ENCODE measurements around the gene NRXN3. TPM values are rescaled to one million over a fixed set of nuclear protein-coding genes. Genes with fewer than 3 reads are reported as not detected.

Gene NRXN3
- total RNA-seq, 1 experiment from 2014 or later: 0.11 TPM

DNA sequence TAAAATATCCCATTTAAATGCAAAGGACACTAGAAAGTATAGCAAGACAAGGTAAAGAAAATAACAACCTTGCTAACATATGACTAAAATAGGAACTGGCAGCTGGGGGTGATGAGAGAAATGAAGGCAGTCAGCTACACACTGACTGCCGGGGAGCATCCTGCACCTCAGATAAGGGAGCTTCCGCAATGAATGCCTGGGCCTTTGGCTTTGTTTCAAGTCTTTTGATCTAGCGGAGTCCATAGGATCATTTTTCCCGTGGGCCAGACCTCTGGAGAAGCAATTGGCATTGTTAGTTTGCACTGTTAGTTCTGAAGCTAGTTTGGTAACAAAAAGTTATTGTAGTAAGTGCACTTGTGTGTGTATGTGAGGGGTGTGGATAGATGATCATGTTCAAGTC lies 1401.2 kb downstream of the NRXN3 start:
- DNase-seq (ENCODE audit: low read depth): no peak

DNA sequence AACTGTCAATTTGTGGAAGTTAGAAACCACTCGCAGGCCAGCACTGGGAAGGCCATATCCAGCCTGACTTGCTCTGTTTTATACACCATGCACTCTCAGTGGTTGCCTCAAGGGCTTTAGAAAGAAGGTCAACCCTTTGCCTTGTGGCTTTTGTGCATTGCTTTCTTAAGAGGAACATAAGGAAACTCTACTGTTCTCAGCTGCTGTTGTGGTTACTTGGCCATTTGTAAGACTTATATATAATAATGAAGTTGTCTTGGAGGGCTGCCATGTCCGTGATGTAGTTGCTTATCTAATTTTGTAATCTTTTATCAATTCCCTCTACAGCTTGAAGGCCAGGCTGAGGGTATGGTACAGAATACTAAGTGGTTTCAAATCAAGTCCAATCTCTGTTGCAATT lies 1403.3 kb downstream of the NRXN3 start:
- DNase-seq (ENCODE audit: low read depth): no peak

DNA sequence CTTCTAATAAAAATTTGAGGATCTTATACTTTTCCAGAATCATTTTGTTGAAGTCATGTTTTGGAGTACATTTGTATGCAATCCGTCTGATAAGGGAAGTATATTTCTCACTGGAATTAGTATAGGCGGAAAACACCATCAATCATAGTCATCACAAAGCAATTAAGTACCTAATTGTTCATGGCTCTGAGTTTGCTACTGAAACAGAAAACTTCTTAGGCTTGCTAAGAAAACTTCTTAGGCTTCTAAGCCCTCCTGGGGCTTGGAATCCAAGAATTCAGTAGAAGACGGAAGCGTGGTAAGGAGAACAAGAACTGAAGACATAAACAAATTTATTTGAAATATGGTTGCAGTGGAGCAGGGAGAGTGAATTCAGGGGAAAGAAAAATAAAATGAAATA lies 1404.9 kb downstream of the NRXN3 start:
- no peak for DNase-seq (ENCODE audit: low read depth)

DNA sequence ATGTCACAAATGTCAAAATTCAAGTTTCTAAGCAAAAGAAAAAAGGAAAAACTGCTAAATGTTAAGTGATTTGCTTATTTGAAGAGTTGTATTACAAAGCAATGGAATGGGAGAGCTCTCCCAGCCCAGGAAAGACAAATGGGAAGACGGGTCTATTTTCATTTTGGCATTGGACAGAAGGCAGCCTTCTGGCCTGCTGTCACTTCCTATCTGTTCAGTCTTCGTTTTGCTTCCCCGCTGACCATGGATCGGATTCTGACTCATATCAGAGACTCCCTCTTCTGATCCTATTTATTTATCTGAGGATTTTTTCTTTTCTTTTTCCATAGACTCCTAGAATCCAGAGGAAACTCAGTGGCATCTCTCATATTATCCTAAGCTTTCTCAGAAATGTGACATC lies 1406.3 kb downstream of the NRXN3 start:
- no peak for DNase-seq (ENCODE audit: low read depth)

GRCh38 chr14:79578470-79578869 lies 1408.3 kb downstream of the NRXN3 start:
- DNase-seq (ENCODE audit: low read depth): peak; percentile 17

DNA sequence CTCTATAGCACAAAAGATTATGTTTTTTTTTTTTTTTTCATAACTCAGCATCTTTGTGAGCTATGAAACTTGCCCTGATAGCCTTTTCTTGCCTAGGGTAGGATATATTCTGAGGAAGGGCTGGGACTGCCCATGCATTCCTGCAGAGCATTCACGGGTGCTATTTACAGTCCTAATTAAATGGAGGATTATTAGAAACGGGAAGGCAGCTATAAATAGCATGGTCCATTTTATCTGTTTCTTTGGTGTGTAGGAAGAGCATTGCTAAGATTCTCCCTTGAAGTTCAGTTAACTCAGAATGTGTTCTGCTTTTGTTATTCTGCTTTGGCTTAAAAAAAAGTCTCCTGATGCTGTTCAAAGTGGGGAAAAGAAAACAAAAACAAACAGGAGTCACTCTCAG lies 1410.2 kb downstream of the NRXN3 start:
- DNase-seq (ENCODE audit: low read depth): no peak

- DNase-seq (ENCODE audit: low read depth): no peak
These were observed 1410.7 kb downstream of the NRXN3 start for GRCh38 chr14:79580906-79581305.

GRCh38 chr14:79581912-79582576 lies 1411.9 kb downstream of the NRXN3 start:
- no peak for DNase-seq (ENCODE audit: low read depth)

GRCh38 chr14:79583738-79584408 lies 1413.7 kb downstream of the NRXN3 start:
- DNase-seq (ENCODE audit: low read depth): no peak

- peak; percentile 48 for DNase-seq (ENCODE audit: low read depth)
These were observed 1414.5 kb downstream of the NRXN3 start for GRCh38 chr14:79584679-79585078.

- no peak for DNase-seq (ENCODE audit: low read depth)
These were observed 1415.7 kb downstream of the NRXN3 start for GRCh38 chr14:79585845-79586244.

GRCh38 chr14:79586416-79586815 lies 1416.2 kb downstream of the NRXN3 start:
- DNase-seq (ENCODE audit: low read depth): no peak

GRCh38 chr14:79586989-79587598 lies 1416.9 kb downstream of the NRXN3 start:
- peak; percentile 17 for DNase-seq (ENCODE audit: low read depth)

DNA sequence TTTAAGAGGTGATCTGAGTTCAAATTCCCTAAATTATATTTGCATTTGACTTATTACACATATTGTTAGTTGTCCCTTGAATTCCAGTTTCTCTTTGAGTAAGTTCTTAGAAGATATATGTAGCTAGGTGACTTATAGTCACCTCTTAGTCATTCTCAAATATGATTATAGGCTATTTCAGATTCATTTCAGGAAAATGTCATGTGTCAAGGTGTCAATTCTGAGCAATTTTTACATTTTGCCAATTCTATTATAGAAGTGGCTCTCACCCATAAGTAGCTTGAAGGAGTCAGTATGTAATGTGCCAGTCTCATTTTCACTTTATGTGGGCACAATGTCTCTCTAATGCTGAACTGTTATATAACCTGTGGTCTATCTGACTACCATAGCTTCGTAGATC lies 1417.7 kb downstream of the NRXN3 start:
- no peak for DNase-seq (ENCODE audit: low read depth)

DNA sequence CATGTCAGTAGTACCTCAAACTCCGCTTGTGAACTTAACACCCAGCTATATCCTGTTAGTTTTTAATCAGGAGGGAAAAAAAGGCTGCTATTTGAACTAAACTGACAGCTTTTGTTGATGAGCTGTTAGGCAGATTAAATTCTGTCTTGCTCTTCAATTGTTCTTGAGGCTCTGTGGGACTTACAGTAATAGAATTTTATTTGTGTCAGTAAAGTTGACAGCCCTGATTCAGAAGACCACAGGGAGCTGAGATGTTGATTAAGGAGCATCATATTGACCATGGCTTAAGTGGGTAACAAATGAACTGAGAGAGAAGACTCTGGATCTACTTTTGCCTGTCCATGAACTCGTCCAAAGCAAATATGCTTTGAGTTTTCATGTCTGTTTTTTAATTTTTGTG lies 1418.2 kb downstream of the NRXN3 start:
- no peak for DNase-seq (ENCODE audit: low read depth)

- DNase-seq (ENCODE audit: low read depth): peak; percentile 16
These were observed 1426.4 kb downstream of the NRXN3 start for GRCh38 chr14:79596551-79596950.

GRCh38 chr14:79597566-79597965 lies 1427.4 kb downstream of the NRXN3 start:
- no peak for DNase-seq (ENCODE audit: low read depth)

GRCh38 chr14:79598339-79598738 lies 1428.2 kb downstream of the NRXN3 start:
- no peak for DNase-seq (ENCODE audit: low read depth)

- DNase-seq (ENCODE audit: low read depth): no peak
These were observed 1429.1 kb downstream of the NRXN3 start for GRCh38 chr14:79599239-79599638.

GRCh38 chr14:79600406-79600805 lies 1430.2 kb downstream of the NRXN3 start:
- DNase-seq (ENCODE audit: low read depth): no peak

DNA sequence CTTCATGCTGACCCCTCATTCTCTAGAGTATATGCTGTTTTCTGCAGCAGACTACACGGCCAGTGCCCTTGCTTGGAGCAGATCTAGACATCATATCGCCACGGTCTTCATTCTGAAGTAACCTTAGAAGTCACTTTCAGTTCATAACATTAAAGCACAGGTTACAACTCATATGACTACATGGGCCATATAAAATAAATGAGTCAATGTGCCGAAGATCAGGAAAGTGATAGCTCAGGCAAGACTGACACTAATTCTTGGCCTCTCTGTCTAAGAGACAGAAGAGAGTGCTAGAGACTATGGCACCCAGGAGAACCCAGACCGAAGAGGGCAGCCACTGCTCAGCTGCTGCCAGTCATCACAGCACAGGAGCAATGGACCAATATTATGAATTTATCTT lies 1431.4 kb downstream of the NRXN3 start:
- no peak for DNase-seq (ENCODE audit: low read depth)

DNA sequence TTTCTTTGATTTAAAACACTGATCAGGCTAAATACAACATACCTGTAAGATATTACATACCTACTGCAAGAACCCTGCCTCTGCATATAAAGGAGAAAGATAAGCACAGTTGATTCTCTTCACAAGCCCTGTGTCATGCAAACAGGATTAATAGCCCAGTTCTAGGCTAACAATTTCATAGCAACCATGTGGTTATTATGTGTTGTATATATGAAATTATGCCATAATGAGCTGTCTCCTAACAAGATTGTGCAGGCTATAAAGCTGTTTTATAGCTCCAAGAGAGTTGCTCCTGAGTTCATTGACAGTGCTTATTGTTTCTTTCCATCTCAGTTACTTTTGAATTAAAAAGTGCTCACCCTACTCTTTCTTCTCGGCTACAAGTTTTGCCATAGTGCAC lies 1431.9 kb downstream of the NRXN3 start:
- no peak for DNase-seq (ENCODE audit: low read depth)

GRCh38 chr14:79602742-79603141 lies 1432.6 kb downstream of the NRXN3 start:
- no peak for DNase-seq (ENCODE audit: low read depth)
